Gastrocnemius medialis (tissue), 4 donors: ENCODE data around the gene FOSL2.
"Not testable (repeated sequence)": the region's sequence is repeated elsewhere in the genome, so short reads cannot be mapped to it uniquely, and the experiment has no call there.

Source experiments
- CTCF ChIP-seq, 5 experiments: fragments of 450-650 bp in 3 of 5; fragments of 200-600 bp in 2 of 5; sonication (generic) in 2 of 5; IDR thresholded peaks in 4 of 5; conservative IDR thresholded peaks in 1 of 5; 1 replicate in 4 of 5; 2 replicates in 1 of 5; pipeline ENCODE4 v1.5.1; 2016 to 2019; ENCODE audit warnings: antibody characterized with exemption in 5 of 5, mild to moderate bottlenecking in 3 of 5, moderate library complexity in 3 of 5
- POLR2A ChIP-seq, 2 donors: fragments of 450-650 bp; IDR thresholded peaks; one replicate each; pipeline ENCODE4 v1.6.1; 2017; ENCODE audit warnings: antibody characterized with exemption in 2 of 2, mild to moderate bottlenecking in 2 of 2, moderate library complexity in 2 of 2

GRCh38 chr2:28371728-28372127, 20.9 kb upstream of the FOSL2 start:
- not testable (repeated sequence) for TF ChIP-seq CTCF (IDR thresholded peaks at IDR 0.05 in 4 of 5, conservative IDR thresholded peaks at IDR 0.05 in 1 of 5); POLR2A (IDR thresholded peaks at IDR 0.05)
